GM19468 (cell line): ENCODE measurements around the gene TRDN.
"Not testable (repeated sequence)": the region's sequence is repeated elsewhere in the genome, so short reads cannot be mapped to it uniquely, and the experiment has no call there.

Source experiments
- ATAC-seq: cut with Tn5 transposase; IDR thresholded peaks from one replicate; pipeline ENCODE4 v1.9.1; 2021; ENCODE audit warnings: mild to moderate bottlenecking, moderate library complexity, moderate number of reproducible peaks; ENCODE audit not compliant: unreplicated experiment; ENCODE audit errors: extremely low read depth

TRDN gene

DNA sequence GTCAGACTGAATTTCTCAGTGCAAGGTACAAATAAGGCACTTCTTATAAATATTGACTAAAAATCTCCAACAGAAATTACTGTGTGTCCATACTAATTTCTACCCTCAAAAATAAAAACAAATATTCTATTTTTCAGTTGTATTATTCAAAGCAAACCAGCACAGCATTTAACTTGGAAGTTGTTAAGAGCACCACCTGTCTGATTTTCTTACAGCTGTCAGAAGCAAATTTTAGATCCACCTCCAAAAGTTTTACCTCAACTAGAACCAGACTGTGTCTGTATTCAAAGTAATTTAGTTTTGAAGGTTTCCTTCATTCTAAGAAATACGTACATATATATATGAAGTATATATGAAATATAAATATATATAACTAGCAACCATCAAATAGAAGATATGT, 1.2 kb downstream of the TRDN start:
- ATAC-seq: no peak

- no peak for ATAC-seq
These were observed 1.6 kb downstream of the TRDN start for GRCh38 chr6:123635144-123635543.

- ATAC-seq: no peak
These were observed 4.1 kb downstream of the TRDN start for GRCh38 chr6:123632641-123633040.

GRCh38 chr6:123629258-123629941, 7.3 kb downstream of the TRDN start:
- no peak for ATAC-seq

DNA sequence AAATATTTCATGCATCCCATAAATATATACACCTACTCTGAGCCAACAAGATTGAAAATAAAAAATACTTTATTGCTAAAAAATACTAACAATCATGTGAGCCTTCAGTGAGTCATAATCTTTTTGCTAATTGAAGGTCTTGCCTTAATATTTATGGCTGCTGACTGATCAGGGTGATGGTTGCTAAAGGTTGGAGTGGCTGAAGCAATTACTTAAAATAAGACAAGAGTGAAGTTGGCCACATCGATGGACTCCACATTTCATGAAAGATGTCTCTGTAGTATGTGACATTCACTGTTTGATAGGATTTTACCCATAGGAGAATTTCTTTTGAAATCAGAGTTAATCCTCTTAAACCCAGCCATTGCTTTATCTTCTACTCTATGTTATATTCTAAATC, 11.1 kb downstream of the TRDN start:
- no peak for ATAC-seq

DNA sequence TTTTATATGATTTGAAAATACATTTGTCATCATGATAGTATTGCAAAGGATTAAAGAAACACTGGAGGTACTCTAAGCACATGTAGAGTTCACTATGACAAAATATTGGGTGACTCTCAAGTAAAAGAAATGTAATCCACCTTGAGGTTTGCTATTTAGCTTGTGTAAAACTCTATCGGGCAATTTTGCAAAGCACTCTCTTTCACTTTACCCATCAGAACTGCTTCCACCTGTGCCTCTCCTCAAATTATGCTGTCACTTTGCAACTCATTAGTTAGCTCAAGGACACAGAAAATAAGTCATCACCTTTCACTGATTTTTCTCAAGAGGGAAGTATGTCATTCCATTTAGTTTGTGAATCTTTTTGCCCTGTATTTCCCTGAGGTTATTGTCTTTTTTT, 14.0 kb downstream of the TRDN start:
- ATAC-seq: no peak

GRCh38 chr6:123619156-123619555, 17.6 kb downstream of the TRDN start:
- ATAC-seq: no peak

GRCh38 chr6:123616942-123617341, 19.8 kb downstream of the TRDN start:
- ATAC-seq: no peak

GRCh38 chr6:123616016-123616415, 20.7 kb downstream of the TRDN start:
- no peak for ATAC-seq

DNA sequence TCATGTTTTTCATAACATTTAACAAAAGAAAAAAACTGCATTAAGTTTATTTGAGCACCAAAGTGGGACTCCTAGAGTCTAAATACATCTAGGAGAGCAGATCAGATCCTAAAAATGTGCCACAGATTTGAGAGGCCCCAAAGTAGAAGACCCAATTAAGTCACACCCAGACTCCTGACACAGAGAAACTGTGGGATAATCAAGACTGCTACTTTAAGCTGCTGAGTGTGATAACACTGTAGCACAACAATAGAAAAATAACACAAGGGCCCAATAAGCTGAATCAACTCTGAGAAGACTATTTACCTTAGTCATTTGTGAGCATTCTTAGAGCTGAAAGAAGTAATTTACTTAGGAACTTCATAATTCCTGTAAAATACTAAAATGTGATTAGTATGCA, 26.0 kb downstream of the TRDN start:
- no peak for ATAC-seq

DNA sequence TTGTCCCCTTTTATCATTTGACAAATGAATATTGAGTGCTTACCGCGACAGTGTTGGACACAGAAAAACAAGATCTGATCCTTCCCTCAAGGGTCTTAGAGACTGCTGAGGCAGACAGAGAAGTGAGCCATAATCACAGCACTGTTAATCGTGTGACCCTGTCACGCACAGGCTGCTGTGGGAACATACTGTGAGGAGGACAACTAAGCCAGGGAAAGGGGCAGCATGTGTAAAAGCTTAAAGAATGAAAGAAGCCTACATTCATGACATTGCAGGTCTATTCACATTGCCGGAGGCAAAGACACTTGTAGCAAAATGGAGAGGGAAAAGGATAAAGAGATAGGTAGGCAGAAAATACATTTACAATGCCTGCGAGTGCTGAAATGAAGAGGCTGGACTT, 32.7 kb downstream of the TRDN start:
- no peak for ATAC-seq

DNA sequence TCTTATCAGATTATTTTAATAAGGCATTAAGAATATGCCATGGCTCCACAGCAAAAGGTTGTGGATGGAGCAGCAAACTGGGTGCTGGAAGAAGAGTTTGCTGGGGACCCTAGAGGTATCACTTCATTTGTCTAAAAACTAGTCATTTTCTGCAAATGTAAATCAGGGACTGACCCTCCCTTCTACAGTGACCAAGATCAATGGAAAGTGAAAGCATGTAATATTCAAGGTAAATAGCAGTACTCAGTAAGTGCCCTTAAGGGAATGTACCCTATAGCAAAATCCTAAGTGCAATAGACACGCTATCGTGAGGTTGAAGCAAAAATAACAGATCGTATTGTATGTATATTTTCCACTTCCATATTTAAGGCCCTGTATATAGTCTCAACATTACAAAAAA, 38.7 kb downstream of the TRDN start:
- peak; percentile 45 for ATAC-seq

GRCh38 chr6:123594776-123595175, 42.0 kb downstream of the TRDN start:
- ATAC-seq: no peak

GRCh38 chr6:123592426-123592825, 44.3 kb downstream of the TRDN start:
- ATAC-seq: no peak

- no peak for ATAC-seq
These were observed 46.8 kb downstream of the TRDN start for GRCh38 chr6:123589973-123590372.

DNA sequence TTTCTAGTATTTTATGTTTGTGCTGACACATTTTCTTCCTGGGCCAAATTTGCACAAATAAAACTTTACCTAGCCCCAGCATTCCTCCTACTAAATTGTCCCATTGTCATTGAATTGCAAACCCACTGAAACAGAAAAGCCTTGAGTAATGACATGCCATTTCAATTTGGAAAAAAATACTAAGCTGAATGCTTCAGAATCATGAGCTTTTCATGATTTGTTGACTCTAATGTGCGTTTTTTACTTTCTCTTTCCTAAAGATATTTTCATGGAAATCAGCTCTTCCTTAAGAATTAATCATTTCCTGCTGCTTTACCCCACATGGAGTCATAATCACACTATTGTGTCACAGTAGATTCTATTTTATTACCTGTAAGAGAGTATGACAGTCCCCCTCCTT, 47.4 kb downstream of the TRDN start:
- ATAC-seq: no peak

DNA sequence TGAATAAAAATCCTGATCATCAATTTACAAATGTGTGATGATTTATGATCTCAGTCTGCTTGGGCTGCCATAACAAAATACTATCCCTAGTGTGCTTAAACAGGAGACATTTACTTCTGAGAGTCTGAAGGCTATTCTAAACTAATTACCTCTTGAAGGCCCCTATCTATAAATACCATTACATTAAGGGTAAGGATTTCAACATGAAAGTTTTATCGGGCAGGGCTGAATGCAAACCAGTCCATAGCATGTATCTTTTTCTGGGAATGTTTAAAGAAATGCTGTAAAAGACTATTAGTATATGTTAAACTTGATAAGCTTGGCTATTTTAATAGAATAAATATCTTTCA, 48.2 kb downstream of the TRDN start:
- ATAC-seq: no peak

DNA sequence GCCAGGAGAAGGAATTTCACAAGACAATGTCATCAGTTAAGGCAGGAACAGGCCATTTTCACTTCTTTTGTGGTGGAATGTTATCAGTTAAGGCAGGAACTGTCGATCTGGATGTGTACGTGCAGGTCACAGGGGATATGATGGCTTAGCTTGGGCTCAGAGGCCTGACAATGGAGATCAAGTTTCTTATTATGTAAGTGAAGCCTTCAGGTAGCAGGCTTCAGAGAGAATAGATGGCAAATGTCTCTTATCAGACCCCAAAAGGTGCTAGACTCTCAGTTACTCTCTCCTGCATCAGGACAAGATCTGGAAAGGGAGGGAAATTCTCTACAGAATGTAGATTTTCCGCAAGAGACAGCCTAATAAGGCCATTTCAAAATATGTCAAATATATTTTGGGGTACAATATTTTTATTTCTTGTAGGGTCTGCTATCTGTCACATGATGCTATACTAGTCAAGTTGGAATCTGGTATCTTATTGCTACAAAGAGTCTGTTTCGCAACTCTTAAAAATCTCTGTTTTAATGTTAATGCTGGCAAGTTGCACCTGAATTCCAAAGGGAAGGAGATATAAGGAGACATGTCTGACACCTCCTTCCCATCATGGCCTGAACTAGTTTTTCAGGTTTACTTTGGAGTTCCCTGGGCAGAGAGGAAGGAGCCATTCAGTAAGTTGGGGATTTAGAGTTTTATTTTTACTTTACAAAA, 48.8 kb downstream of the TRDN start:
- no peak for ATAC-seq

DNA sequence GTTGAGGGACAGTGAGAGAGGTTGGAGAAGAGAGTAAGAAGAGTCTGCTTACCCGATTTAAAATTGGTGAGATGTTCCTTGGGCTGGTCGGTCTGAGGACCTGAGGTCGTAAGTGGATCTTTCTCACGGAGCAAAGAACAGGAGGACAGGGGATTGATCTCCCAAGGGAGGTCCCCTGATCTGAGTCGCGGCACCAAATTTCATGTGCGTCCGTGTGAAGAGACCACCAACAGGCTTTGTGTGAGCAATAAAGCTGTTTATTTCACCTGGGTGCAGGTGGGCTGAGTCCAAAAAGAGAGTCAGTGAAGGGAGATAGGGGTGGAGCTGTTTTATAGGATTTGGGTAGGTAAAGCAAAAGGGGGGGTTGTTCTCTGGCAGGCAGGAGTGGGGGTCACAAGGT, 49.3 kb downstream of the TRDN start:
- ATAC-seq: not testable (repeated sequence)

GRCh38 chr6:123580331-123580730, 56.4 kb downstream of the TRDN start:
- ATAC-seq: no peak

DNA sequence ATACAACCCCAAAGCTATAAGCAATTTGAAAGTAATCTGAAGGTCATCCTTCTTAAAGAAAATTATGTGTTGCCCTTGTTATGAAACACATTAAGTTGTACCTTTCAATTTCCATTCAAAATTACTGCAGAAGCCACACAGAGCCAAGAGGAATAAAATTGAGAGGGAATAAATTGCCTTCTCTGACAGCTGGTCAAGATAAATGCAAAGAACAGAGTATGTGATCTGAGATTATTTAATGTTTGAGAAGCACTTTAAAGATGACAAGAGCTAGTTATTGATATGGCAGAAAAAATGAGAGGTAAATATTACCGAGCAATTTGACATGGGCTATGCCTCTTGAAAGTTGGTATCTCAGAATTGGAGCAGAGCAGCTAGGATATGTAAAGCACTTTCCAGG, 61.6 kb downstream of the TRDN start:
- no peak for ATAC-seq
